Breast epithelium (tissue), 4 donors: ENCODE results near the gene RPH3AL. TPM values are rescaled to one million over a fixed set of nuclear protein-coding genes. Genes with fewer than 3 reads are reported as not detected.
A peak's percentile ranks its signal among the peaks of the same experiment; 100 is the strongest.

Experiments used
- DNase-seq, 2 donors: peaks; one replicate each; pipeline ENCODE4 v3.0.0-alpha.2; 2019; ENCODE audit warnings: low spot score in 2 of 2
- H3K27ac ChIP-seq, 2 donors: fragments of 200-600 bp; sonication (generic) in 1 of 2; one replicate each; pipeline ENCODE4 v1.5.1; 2016 to 2019; ENCODE audit warnings: mild to moderate bottlenecking in 1 of 2
- H3K27me3 ChIP-seq, 2 donors: fragments of 200-600 bp; sonication (generic) in 1 of 2; one replicate each; pipeline versions ENCODE4 v1.5.1 to v1.6.0; 2017 to 2019; ENCODE audit warnings: control low read depth in 1 of 2, mild to moderate bottlenecking in 1 of 2
- H3K36me3 ChIP-seq: fragments of 200-600 bp; one replicate; pipeline ENCODE4 v1.5.1; 2019
- H3K4me1 ChIP-seq, 2 donors: fragments of 200-600 bp; sonication (generic); one replicate each; pipeline ENCODE4 v1.5.1; 2016 to 2019; ENCODE audit warnings: control low read depth in 1 of 2
- H3K4me3 ChIP-seq, 3 donors: fragments of 200-600 bp; sonication (generic); 1 replicate in 2 of 3; 2 replicates in 1 of 3; pipeline ENCODE4 v1.5.1; 2016 to 2019; ENCODE audit warnings: mild to moderate bottlenecking in 3 of 3, moderate library complexity in 2 of 3
- H3K9me3 ChIP-seq, 2 donors: fragments of 200-600 bp; sonication (generic) in 1 of 2; one replicate each; pipeline ENCODE4 v1.5.1; 2016 to 2019; ENCODE audit warnings: control low read depth in 1 of 2
- POLR2A ChIP-seq: fragments of 450-650 bp; IDR thresholded peaks from one replicate; pipeline ENCODE4 v1.6.1; 2016; ENCODE audit warnings: antibody characterized with exemption, mild to moderate bottlenecking, moderate library complexity
- POLR2AphosphoS5 ChIP-seq, 3 donors: sonication (generic); formaldehyde crosslinking; IDR thresholded peaks; one replicate each; pipeline ENCODE4 v1.6.1; 2017; ENCODE audit warnings: antibody characterized with exemption in 3 of 3
- intact Hi-C: fragments of 100-400 bp; cut with DNase I; formaldehyde crosslinking; loops from one replicate; pipeline ENCODE4 v1.15.1; 2023; ENCODE audit warnings: low total_unique reads
- total RNA-seq, 3 donors: library from RNA; depleted of rRNA; stranded (reverse); fragments of >200 nt; gene quantifications; one replicate each; pipeline ENCODE4 v1.1.0, GENCODE V29; 2016
- TF ChIP-seq, protein P1 (sequence below), 3 donors: fragments of 450-650 bp; IDR thresholded peaks; one replicate each; pipeline ENCODE4 v1.5.1; 2016 to 2017; ENCODE audit warnings: antibody characterized with exemption in 3 of 3, mild to moderate bottlenecking in 3 of 3, moderate library complexity in 3 of 3

RPH3AL gene
- total RNA-seq, 3 donors from 2014 or later: 9.6 to 15.7 (median 15.4) TPM

- no peaks in the 10 kb centered on the region for H3K9me3 ChIP-seq
- no peak overlapping the region for H3K4me3 ChIP-seq
- no peaks in the 10 kb centered on the region for H3K27me3 ChIP-seq
- intact Hi-C loops: no loop called here
- H3K27ac ChIP-seq: no peak overlapping the region
- TF ChIP-seq, protein P1, sequence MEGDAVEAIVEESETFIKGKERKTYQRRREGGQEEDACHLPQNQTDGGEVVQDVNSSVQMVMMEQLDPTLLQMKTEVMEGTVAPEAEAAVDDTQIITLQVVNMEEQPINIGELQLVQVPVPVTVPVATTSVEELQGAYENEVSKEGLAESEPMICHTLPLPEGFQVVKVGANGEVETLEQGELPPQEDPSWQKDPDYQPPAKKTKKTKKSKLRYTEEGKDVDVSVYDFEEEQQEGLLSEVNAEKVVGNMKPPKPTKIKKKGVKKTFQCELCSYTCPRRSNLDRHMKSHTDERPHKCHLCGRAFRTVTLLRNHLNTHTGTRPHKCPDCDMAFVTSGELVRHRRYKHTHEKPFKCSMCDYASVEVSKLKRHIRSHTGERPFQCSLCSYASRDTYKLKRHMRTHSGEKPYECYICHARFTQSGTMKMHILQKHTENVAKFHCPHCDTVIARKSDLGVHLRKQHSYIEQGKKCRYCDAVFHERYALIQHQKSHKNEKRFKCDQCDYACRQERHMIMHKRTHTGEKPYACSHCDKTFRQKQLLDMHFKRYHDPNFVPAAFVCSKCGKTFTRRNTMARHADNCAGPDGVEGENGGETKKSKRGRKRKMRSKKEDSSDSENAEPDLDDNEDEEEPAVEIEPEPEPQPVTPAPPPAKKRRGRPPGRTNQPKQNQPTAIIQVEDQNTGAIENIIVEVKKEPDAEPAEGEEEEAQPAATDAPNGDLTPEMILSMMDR (IDR thresholded peaks at IDR 0.05): no peak
- no peaks in the 10 kb centered on the region for H3K4me1 ChIP-seq
- DNase-seq: peak in 1 of 2 donors; percentile 25
- no peaks in the 10 kb centered on the region for H3K36me3 ChIP-seq
Observed at GRCh38 chr17:269616-270514, 82.7 kb downstream of the RPH3AL start.

GRCh38 chr17:266701-267667, 85.6 kb downstream of the RPH3AL start:
- Histone ChIP-seq H3K36me3 (no peaks in the 10 kb centered on the region), H3K4me3 (peak overlapping the region in 2 of 3 donors; percentile 9 to 52), H3K27me3 (no peaks in the 10 kb centered on the region), H3K27ac (peak overlapping the region; percentile 42 to 68), H3K4me1 (no peaks in the 10 kb centered on the region), H3K9me3 (no peaks in the 10 kb centered on the region)
- intact Hi-C loops: no loop called here
- no peak for TF ChIP-seq POLR2AphosphoS5 (IDR thresholded peaks at IDR 0.05)
- no peak for TF ChIP-seq POLR2A
- TF ChIP-seq, protein P1 (IDR thresholded peaks at IDR 0.05): no peak
- peak in 1 of 2 donors; percentile 39 for DNase-seq

DNA sequence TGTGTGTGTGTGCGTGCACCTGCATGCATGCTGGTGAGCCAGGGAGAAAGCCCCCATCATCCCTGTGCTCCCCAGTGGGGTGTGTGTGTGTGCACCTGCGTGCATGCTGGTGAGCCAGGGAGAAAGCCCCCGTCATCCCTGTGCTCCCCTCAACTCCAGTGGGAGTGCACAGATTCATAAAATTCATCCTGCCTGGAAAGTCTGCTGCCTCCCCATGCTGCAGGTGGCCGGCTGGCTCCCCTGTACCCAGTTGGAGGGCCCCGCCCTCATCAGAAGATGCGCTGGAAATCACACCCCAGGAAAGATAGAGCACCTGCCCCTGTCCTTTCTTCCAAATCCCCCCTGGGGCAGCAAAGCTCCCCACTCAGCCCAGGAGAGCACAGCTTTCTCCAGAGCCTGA, 86.4 kb downstream of the RPH3AL start:
- H3K27ac ChIP-seq: peak overlapping the region in 1 of 2 donors; percentile 68
- intact Hi-C loops: no loop called here

DNA sequence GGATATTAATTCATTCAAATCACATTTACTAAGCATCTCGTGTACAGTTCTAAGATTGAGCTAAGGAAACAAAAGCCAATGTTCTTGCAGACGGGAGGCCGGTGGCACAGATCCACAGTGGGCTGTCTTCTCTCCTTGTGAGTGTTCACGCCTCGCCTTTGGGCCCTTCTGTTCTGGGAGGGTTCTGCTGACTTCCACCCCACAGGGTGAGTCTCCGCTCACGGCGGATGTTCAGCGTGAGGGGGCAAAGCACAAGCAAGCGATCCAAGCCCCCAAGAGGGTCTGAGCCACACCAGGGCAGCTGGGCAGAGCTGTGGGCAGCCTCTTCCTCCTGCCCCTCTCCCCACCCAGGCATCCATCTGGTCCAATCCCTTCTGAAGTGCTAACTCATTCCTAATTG, 86.9 kb downstream of the RPH3AL start:
- Histone ChIP-seq H3K4me1 (no peaks in the 10 kb centered on the region), H3K36me3 (no peaks in the 10 kb centered on the region), H3K9me3 (no peaks in the 10 kb centered on the region), H3K4me3 (no peak overlapping the region), H3K27ac (no peak overlapping the region), H3K27me3 (no peaks in the 10 kb centered on the region)
- intact Hi-C loops: no loop called here
- DNase-seq: peak in 1 of 2 donors; percentile 34
- TF ChIP-seq, protein P1 (IDR thresholded peaks at IDR 0.05): no peak
- TF ChIP-seq POLR2AphosphoS5 (IDR thresholded peaks at IDR 0.05) (no peak), POLR2A (no peak)

More for the DNA sequence above, 86.4 kb downstream of the RPH3AL start:
- H3K27me3 ChIP-seq: no peaks in the 10 kb centered on the region
- no peak overlapping the region for H3K4me3 ChIP-seq
- H3K36me3 ChIP-seq: no peaks in the 10 kb centered on the region
- TF ChIP-seq POLR2A (no peak), POLR2AphosphoS5 (IDR thresholded peaks at IDR 0.05) (no peak)
- TF ChIP-seq, protein P1 (IDR thresholded peaks at IDR 0.05): no peak
- DNase-seq: peak in 1 of 2 donors; percentile 30
- no peaks in the 10 kb centered on the region for H3K4me1 ChIP-seq
- H3K9me3 ChIP-seq: no peaks in the 10 kb centered on the region
